Liver (tissue), 9 donors: ENCODE data around the gene ADGRF5. TPM values are rescaled to one million over a fixed set of nuclear protein-coding genes. Genes with fewer than 3 reads are reported as not detected.
A peak's percentile ranks its signal among the peaks of the same experiment; 100 is the strongest.

Source experiments
- DNase-seq: peaks from one replicate; pipeline ENCODE4 v3.0.0-alpha.2; 2017; ENCODE audit warnings: low spot score
- H3K27ac ChIP-seq, 2 donors: one replicate each; pipeline ENCODE4 v1.7.0; 2013; ENCODE audit warnings: inconsistent platforms in 2 of 2, low read length in 2 of 2, control low read depth in 1 of 2, low read depth in 1 of 2, mild to moderate bottlenecking in 1 of 2
- H3K27me3 ChIP-seq, 4 donors: one replicate each; pipeline versions ENCODE4 v1.6.1 to v1.7.0; 2013; ENCODE audit warnings: low read length in 3 of 4, inconsistent platforms in 1 of 4, mild to moderate bottlenecking in 1 of 4, moderate library complexity in 1 of 4; ENCODE audit not compliant: control insufficient read depth in 4 of 4, insufficient read depth in 4 of 4
- H3K36me3 ChIP-seq, 4 donors: one replicate each; pipeline versions ENCODE4 v1.6.1 to v1.7.0; 2013; ENCODE audit warnings: low read length in 3 of 4, mild to moderate bottlenecking in 3 of 4, low read depth in 1 of 4, moderate library complexity in 1 of 4; ENCODE audit not compliant: control insufficient read depth in 4 of 4, insufficient read depth in 3 of 4
- H3K4me1 ChIP-seq, 4 donors: one replicate each; pipeline versions ENCODE4 v1.6.1 to v1.7.0; 2013; ENCODE audit warnings: low read length in 3 of 4, mild to moderate bottlenecking in 3 of 4, moderate library complexity in 1 of 4; ENCODE audit not compliant: control insufficient read depth in 4 of 4, insufficient read depth in 4 of 4
- H3K4me3 ChIP-seq, 3 donors: one replicate each; pipeline versions ENCODE4 v1.6.1 to v1.7.0; 2013; ENCODE audit warnings: low read length in 3 of 3, control low read depth in 1 of 3, low read depth in 1 of 3, mild to moderate bottlenecking in 1 of 3
- H3K9ac ChIP-seq, 2 donors: one replicate each; pipeline ENCODE4 v1.7.0; 2013; ENCODE audit warnings: low read length in 2 of 2, mild to moderate bottlenecking in 2 of 2, moderate library complexity in 2 of 2, control low read depth in 1 of 2, low read depth in 1 of 2
- H3K9me3 ChIP-seq, 4 donors: one replicate each; pipeline versions ENCODE4 v1.6.1 to v1.7.0; 2013; ENCODE audit warnings: low read length in 3 of 4; ENCODE audit not compliant: control insufficient read depth in 4 of 4
- CTCF ChIP-seq: fragments of 150-350 bp; IDR thresholded peaks from 2 replicates; pipeline ENCODE4 v1.5.1; 2017; ENCODE audit warnings: improper control_type of control experiment, low read depth, low read length; ENCODE audit not compliant: missing input control
- FOXA1 ChIP-seq: IDR thresholded peaks from 2 replicates; pipeline ENCODE4 v1.6.1; 2016; ENCODE audit warnings: antibody characterized with exemption
- FOXA2 ChIP-seq: IDR thresholded peaks from 2 replicates; pipeline ENCODE4 v1.6.1; 2016; ENCODE audit warnings: antibody characterized with exemption
- GABPA ChIP-seq, 2 donors: IDR thresholded peaks in 1 of 2; conservative IDR thresholded peaks in 1 of 2; 2 replicates each; pipeline ENCODE4 v1.6.1; 2016; ENCODE audit warnings: antibody characterized with exemption in 2 of 2, mild to moderate bottlenecking in 1 of 2, moderate library complexity in 1 of 2
- HNF4A ChIP-seq, 2 donors: conservative IDR thresholded peaks; 2 replicates each; pipeline ENCODE4 v1.6.1; 2016; ENCODE audit warnings: antibody characterized with exemption in 2 of 2, mild to moderate bottlenecking in 2 of 2
- JUND ChIP-seq, 2 donors: IDR thresholded peaks; 2 replicates each; pipeline ENCODE4 v1.6.1; 2016; ENCODE audit warnings: antibody characterized with exemption in 2 of 2
- MAX ChIP-seq: IDR thresholded peaks from 2 replicates; pipeline ENCODE4 v1.6.1; 2016; ENCODE audit warnings: antibody characterized with exemption
- NR2F2 ChIP-seq: IDR thresholded peaks from 2 replicates; pipeline ENCODE4 v1.6.1; 2016; ENCODE audit warnings: antibody characterized with exemption
- RAD21 ChIP-seq, 2 donors: IDR thresholded peaks; 2 replicates each; pipeline ENCODE4 v1.6.1; 2016; ENCODE audit warnings: antibody characterized with exemption in 2 of 2, mild to moderate bottlenecking in 2 of 2
- REST ChIP-seq: IDR thresholded peaks from 2 replicates; pipeline ENCODE4 v1.6.1; 2016; ENCODE audit warnings: antibody characterized with exemption, mild to moderate bottlenecking
- RXRA ChIP-seq, 2 donors: IDR thresholded peaks; 2 replicates each; pipeline ENCODE4 v1.6.1; 2017 to 2018; ENCODE audit warnings: antibody characterized with exemption in 2 of 2, mild to moderate bottlenecking in 1 of 2
- SP1 ChIP-seq: IDR thresholded peaks from 2 replicates; pipeline ENCODE4 v1.6.1; 2018; ENCODE audit warnings: antibody characterized with exemption, mild to moderate bottlenecking
- TAF1 ChIP-seq: conservative IDR thresholded peaks from 2 replicates; pipeline ENCODE4 v1.6.1; 2016; ENCODE audit warnings: antibody characterized with exemption, mild to moderate bottlenecking
- ZBTB33 ChIP-seq: IDR thresholded peaks from 2 replicates; pipeline ENCODE4 v1.6.1; 2016; ENCODE audit warnings: antibody characterized with exemption
- WGBS: extraction: QIAGEN DNeasy Blood & Tissue Kit; methylation state at CpG from one replicate; pipeline ENCODE4 v1.1.7; 2013; 5-methylcytosine and 5-hydroxymethylcytosine counted together
- polyA plus RNA-seq, 2 donors: library from polyadenylated mRNA; stranded (reverse) in 1 of 2; unstranded in 1 of 2; fragments of 200-250 nt in 1 of 2; fragments of >200 nt in 1 of 2; fragmentation: Nextera tagmentation in 1 of 2; extraction: Ambion mirVana in 1 of 2; gene quantifications; one replicate each; pipeline versions ENCODE4 v1.2.1 to v1.2.3, GENCODE V29; 2013 to 2015
- total RNA-seq, 2 donors: library from RNA; depleted of rRNA; stranded (reverse); fragments of >200 nt; gene quantifications; one replicate each; pipeline ENCODE4 v1.2.3, GENCODE V29; 2014
- donor health status: healthy.
- donor health status: healthy.
- donor health status: healthy.
- donor health status: healthy.
- donor health status: healthy.

ADGRF5 gene
- total and polyA plus RNA-seq, 4 donors: 4.9 to 19.9 (median 7.4) TPM

GRCh38 chr6:46876126-46876525, 45.6 kb downstream of the ADGRF5 start:
- no peak overlapping the region for H3K4me3 ChIP-seq
- H3K9me3 ChIP-seq: no peaks in the 10 kb centered on the region
- no peaks in the 10 kb centered on the region for H3K27me3 ChIP-seq
- H3K36me3 ChIP-seq: no peaks in the 10 kb centered on the region
- H3K4me1 ChIP-seq: no peaks in the 10 kb centered on the region
- TF ChIP-seq REST: no peak
- TF ChIP-seq NR2F2: peak; percentile 56
- no peak overlapping the region for H3K27ac ChIP-seq
- WGBS: 58% methylated on average over 4 of the region's 4 CpGs
- no peak for DNase-seq
- no peak overlapping the region for H3K9ac ChIP-seq

GRCh38 chr6:46867411-46867810, 54.3 kb downstream of the ADGRF5 start:
- TF ChIP-seq HNF4A (conservative IDR thresholded peaks at IDR 0.05): no peak
- TF ChIP-seq TAF1: no peak
- TF ChIP-seq CTCF: no peak
- no peak for TF ChIP-seq ZBTB33
- TF ChIP-seq NR2F2: no peak
- no peak for TF ChIP-seq RXRA (IDR thresholded peaks at IDR 0.05)
- no peak for TF ChIP-seq GABPA (IDR thresholded peaks at IDR 0.05 in 1 of 2, conservative IDR thresholded peaks at IDR 0.05 in 1 of 2)
- TF ChIP-seq JUND (IDR thresholded peaks at IDR 0.05): no peak
- no peak for TF ChIP-seq FOXA1
- no peak for TF ChIP-seq REST
- no peak for TF ChIP-seq SP1
- no peak for TF ChIP-seq FOXA2
- no peak for TF ChIP-seq RAD21 (IDR thresholded peaks at IDR 0.05)
- no peak for TF ChIP-seq MAX
- Histone ChIP-seq H3K9me3 (no peaks in the 10 kb centered on the region), H3K4me3 (no peak overlapping the region), H3K4me1 (no peaks in the 10 kb centered on the region), H3K27me3 (peaks cover 0 to 3% (median 0%) of the 10 kb centered on the region in 4 donors), H3K9ac (no peak overlapping the region), H3K27ac (no peak overlapping the region), H3K36me3 (no peaks in the 10 kb centered on the region)
- DNase-seq: no peak
- 77% methylated on average over 5 of the region's 5 CpGs for WGBS
